ENCODE results near the gene PRKCH. TPM values are rescaled to one million over a fixed set of nuclear protein-coding genes. Genes with fewer than 3 reads are reported as not detected.
A peak's percentile ranks its signal among the peaks of the same experiment; 100 is the strongest.

Gene PRKCH
- polyA plus RNA-seq, 2 of the 4 experiments (the other 2 are of a cell fraction): 10.0 to 10.2 TPM

GRCh38 chr14:61569308-61569707 is 247.9 kb downstream of the PRKCH start:
- ATAC-seq (no peak), FAIRE-seq (no peak), DNase-seq (ENCODE audit: low read depth in 1 of 2, low spot score in 1 of 2) (no peak)
- POLR2A ChIA-PET: no interaction called here
- TF ChIP-seq RCOR1 (IDR thresholded peaks at IDR 0.05; ENCODE audit: low read depth, low read length): no peak
- no peak for TF ChIP-seq MAZ (IDR thresholded peaks at IDR 0.05; ENCODE audit: borderline replicate concordance, low read depth, low read length)
- Histone ChIP-seq H3K27ac (peak overlapping the region; percentile 61 to 77), H3K9me3 (no peaks in the 10 kb centered on the region), H3K4me2 (peak overlapping the region; percentile 31; the same call in 2 of the 3 replicates), H3K4me1 (peaks cover 63% of the 10 kb centered on the region), H3K4me3 (no peak overlapping the region)
- CTCF ChIA-PET: interaction anchor here (1.0 to 2.0 kb wide), 4 partner anchors 9 to 268 kb away, joined by 3 to 8 read pairs (median 4); no protein-coding TSS in a partner anchor
- WGBS (ENCODE audit: missing lambda C conversion rate): 62% methylated on average over 1 of the region's 1 CpG

- FAIRE-seq (no peak), DNase-seq (ENCODE audit: low read depth in 1 of 2, low spot score in 1 of 2) (no peak), ATAC-seq (no peak)
- no peak for TF ChIP-seq MAZ (IDR thresholded peaks at IDR 0.05; ENCODE audit: borderline replicate concordance, low read depth, low read length)
- peak; percentile 20 to 26; a peak in 2 of 4 replicates for TF ChIP-seq CEBPB (IDR thresholded peaks at IDR 0.05)
- 83% methylated on average over 9 of the region's 9 CpGs for WGBS (ENCODE audit: missing lambda C conversion rate)
- H3K9me3 ChIP-seq: no peaks in the 10 kb centered on the region
- peak overlapping the region; percentile 31 for H3K4me2 ChIP-seq
- no peak overlapping the region for H3K4me3 ChIP-seq
- H3K4me1 ChIP-seq: peaks cover 63% of the 10 kb centered on the region
- ChIA-PET POLR2A (interaction anchor here (1.1 kb wide), 1 partner anchor 125 kb away, joined by 3 read pairs; the partner anchor contains the start of gene HIF1A), CTCF (interaction anchor here (1.0 to 2.0 kb wide), 4 partner anchors 8 to 267 kb away, joined by 3 to 8 read pairs (median 5); no protein-coding TSS in a partner anchor)
- peak overlapping the region; percentile 61 to 77 for H3K27ac ChIP-seq
These were observed 248.6 kb downstream of the PRKCH start for GRCh38 chr14:61569812-61570548.

GRCh38 chr14:61570549-61571290 is 249.3 kb downstream of the PRKCH start:
- ChIA-PET CTCF (interaction anchor here (1.2 to 2.0 kb wide), 4 partner anchors 9 to 160 kb away, joined by 3 to 8 read pairs (median 4); no protein-coding TSS in a partner anchor), POLR2A (interaction anchor here (1.1 kb wide), 1 partner anchor 124 kb away, joined by 3 read pairs; the partner anchor contains the start of gene HIF1A)
- FAIRE-seq (no peak), DNase-seq (ENCODE audit: low read depth in 1 of 2, low spot score in 1 of 2) (no peak), ATAC-seq (no peak)
- Histone ChIP-seq H3K27ac (peak overlapping the region; percentile 61 to 77), H3K4me2 (peak overlapping the region; percentile 31; the same call in 2 of the 3 replicates), H3K9me3 (no peaks in the 10 kb centered on the region), H3K4me1 (peaks cover 63% of the 10 kb centered on the region), H3K4me3 (no peak overlapping the region)
- 84% methylated on average over 6 of the region's 6 CpGs for WGBS (ENCODE audit: missing lambda C conversion rate)
- TF ChIP-seq USF2 (IDR thresholded peaks at IDR 0.05): no peak
- TF ChIP-seq ZSCAN20 (CRISPR knock-in tag; IDR thresholded peaks at IDR 0.05): no peak
- TF ChIP-seq MAX (IDR thresholded peaks at IDR 0.05): no peak
- no peak for TF ChIP-seq EHMT2 (IDR thresholded peaks at IDR 0.05; ENCODE audit: low read depth)
- TF ChIP-seq POLR2AphosphoS2 (conservative IDR thresholded peaks at IDR 0.05; ENCODE audit: low read length): no peak
- TF ChIP-seq NPAS2 (CRISPR knock-in tag; IDR thresholded peaks at IDR 0.05; ENCODE audit: borderline replicate concordance): no peak

GRCh38 chr14:61571917-61572316 is 250.5 kb downstream of the PRKCH start:
- no peak overlapping the region for H3K4me3 ChIP-seq
- ATAC-seq: no peak

GRCh38 chr14:61573321-61573720 is 251.9 kb downstream of the PRKCH start:
- DNase-seq (ENCODE audit: low read depth in 1 of 2, low spot score in 1 of 2): no peak
- no peak overlapping the region for H3K4me3 ChIP-seq
- H3K4me1 ChIP-seq: peaks cover 60% of the 10 kb centered on the region
- H3K9me3 ChIP-seq: no peaks in the 10 kb centered on the region
- 77% methylated on average over 3 of the region's 3 CpGs for WGBS (ENCODE audit: missing lambda C conversion rate)
- peak overlapping the region; percentile 69 for H3K4me2 ChIP-seq
- ChIA-PET CTCF (interaction anchor here (1.2 to 2.1 kb wide), 3 partner anchors 13 to 15 kb away, joined by 3 to 8 read pairs (median 4); no protein-coding TSS in a partner anchor), POLR2A (interaction anchor here (0.9 to 1.2 kb wide), 3 partner anchors 11 to 122 kb away, joined by 3 to 6 read pairs (median 5); partner anchors contain the start of gene HIF1A)
- peak overlapping the region; percentile 58 to 84 for H3K27ac ChIP-seq
- no peak for ATAC-seq
- FAIRE-seq: no peak
- no peak for TF ChIP-seq SREBF2 (IDR thresholded peaks at IDR 0.05)
- TF ChIP-seq ELK1 (IDR thresholded peaks at IDR 0.05; ENCODE audit: low read depth, low read length): no peak
- no peak for TF ChIP-seq BCL3 (IDR thresholded peaks at IDR 0.05)
- no peak for TF ChIP-seq RAD21 (conservative IDR thresholded peaks at IDR 0.05 in 1 of 2, IDR thresholded peaks at IDR 0.05 in 1 of 2)
- no peak for TF ChIP-seq HEYL (CRISPR knock-in tag; IDR thresholded peaks at IDR 0.05)
- TF ChIP-seq KDM1A (IDR thresholded peaks at IDR 0.05; ENCODE audit: low read depth): no peak
- no peak for TF ChIP-seq TFCP2L1 (CRISPR knock-in tag; IDR thresholded peaks at IDR 0.05)
- no peak for TF ChIP-seq PBX3 (IDR thresholded peaks at IDR 0.05)

More at GRCh38 chr14:61571917-61572316, 250.5 kb downstream of the PRKCH start:
- 85% methylated on average over 2 of the region's 2 CpGs for WGBS (ENCODE audit: missing lambda C conversion rate)
- TF ChIP-seq CEBPB (IDR thresholded peaks at IDR 0.05) (no peak), MAFK (IDR thresholded peaks at IDR 0.05; ENCODE audit: partially characterized antibody) (peak; percentile 94)
- CTCF ChIA-PET: interaction anchor here (1.2 to 1.7 kb wide), 3 partner anchors 10 to 104 kb away, joined by 3 to 4 read pairs (median 3); no protein-coding TSS in a partner anchor
- peaks cover 58% of the 10 kb centered on the region for H3K4me1 ChIP-seq
- FAIRE-seq: no peak
- no peak for DNase-seq (ENCODE audit: low read depth in 1 of 2, low spot score in 1 of 2)
- POLR2A ChIA-PET: interaction anchor here (1.4 kb wide), 1 partner anchor 9 kb away, joined by 5 read pairs; no protein-coding TSS in a partner anchor
- no peaks in the 10 kb centered on the region for H3K9me3 ChIP-seq
- no peak overlapping the region for H3K4me2 ChIP-seq
- peak overlapping the region; percentile 32 to 84; a peak in 4 of 6 replicates for H3K27ac ChIP-seq

Measured in A549 (cell line).